WI38 (cell line): ENCODE measurements around the gene IQGAP2.

Experiments
- H3K4me3 ChIP-seq: 2 replicates; pipeline ENCODE4 v1.5.1; 2011; ENCODE audit warnings: low read depth, mild to moderate bottlenecking, control low read depth, low read length
- TF ChIP-seq, protein P1 (sequence below): IDR thresholded peaks from 2 replicates; pipeline ENCODE4 v1.5.1; 2012; ENCODE audit warnings: low read depth, mild to moderate bottlenecking, control low read depth, low read length

Gene IQGAP2

DNA sequence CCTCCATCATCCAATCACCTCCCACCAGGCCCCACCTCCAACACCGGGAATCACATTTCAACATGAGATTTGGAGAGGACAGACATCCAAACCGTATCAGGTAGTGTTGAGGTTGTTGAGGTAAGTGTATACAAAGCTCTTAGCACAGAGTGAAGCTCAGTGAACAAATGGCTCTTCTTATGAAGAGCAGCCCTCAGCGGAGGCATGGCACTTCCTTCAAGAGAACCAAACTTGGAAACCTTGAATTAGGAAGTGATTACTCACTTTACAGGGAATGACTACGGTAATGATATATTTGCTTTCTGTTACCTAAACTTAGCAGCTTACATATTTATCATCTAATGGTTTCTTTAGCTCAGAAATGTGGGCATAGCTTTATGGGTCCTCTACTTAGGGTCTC is 92.8 kb downstream of the IQGAP2 start:
- TF ChIP-seq, protein P1, sequence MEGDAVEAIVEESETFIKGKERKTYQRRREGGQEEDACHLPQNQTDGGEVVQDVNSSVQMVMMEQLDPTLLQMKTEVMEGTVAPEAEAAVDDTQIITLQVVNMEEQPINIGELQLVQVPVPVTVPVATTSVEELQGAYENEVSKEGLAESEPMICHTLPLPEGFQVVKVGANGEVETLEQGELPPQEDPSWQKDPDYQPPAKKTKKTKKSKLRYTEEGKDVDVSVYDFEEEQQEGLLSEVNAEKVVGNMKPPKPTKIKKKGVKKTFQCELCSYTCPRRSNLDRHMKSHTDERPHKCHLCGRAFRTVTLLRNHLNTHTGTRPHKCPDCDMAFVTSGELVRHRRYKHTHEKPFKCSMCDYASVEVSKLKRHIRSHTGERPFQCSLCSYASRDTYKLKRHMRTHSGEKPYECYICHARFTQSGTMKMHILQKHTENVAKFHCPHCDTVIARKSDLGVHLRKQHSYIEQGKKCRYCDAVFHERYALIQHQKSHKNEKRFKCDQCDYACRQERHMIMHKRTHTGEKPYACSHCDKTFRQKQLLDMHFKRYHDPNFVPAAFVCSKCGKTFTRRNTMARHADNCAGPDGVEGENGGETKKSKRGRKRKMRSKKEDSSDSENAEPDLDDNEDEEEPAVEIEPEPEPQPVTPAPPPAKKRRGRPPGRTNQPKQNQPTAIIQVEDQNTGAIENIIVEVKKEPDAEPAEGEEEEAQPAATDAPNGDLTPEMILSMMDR: no peak

DNA sequence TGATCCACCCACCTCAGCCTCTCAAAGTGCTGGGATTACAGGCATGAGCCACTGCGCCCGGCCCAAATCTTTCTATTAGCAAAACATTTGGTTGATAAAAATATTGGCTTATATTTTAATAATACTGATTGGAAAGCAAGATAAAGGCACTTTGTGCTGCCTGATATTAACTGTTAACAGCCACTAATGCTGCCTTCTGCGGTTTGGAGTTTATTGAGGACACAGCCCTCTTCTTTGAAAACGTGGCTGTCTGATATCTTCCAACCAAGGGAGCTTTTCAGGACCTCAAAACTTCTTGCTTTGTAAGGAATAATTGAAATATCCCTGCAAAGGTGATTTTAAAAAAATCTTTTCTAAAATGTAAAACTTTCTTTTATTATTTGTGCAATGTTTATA is 94.0 kb downstream of the IQGAP2 start:
- TF ChIP-seq, protein P1: no peak
- no peak overlapping the region for H3K4me3 ChIP-seq

More for the DNA sequence above, 92.8 kb downstream of the IQGAP2 start:
- no peak overlapping the region for H3K4me3 ChIP-seq

DNA sequence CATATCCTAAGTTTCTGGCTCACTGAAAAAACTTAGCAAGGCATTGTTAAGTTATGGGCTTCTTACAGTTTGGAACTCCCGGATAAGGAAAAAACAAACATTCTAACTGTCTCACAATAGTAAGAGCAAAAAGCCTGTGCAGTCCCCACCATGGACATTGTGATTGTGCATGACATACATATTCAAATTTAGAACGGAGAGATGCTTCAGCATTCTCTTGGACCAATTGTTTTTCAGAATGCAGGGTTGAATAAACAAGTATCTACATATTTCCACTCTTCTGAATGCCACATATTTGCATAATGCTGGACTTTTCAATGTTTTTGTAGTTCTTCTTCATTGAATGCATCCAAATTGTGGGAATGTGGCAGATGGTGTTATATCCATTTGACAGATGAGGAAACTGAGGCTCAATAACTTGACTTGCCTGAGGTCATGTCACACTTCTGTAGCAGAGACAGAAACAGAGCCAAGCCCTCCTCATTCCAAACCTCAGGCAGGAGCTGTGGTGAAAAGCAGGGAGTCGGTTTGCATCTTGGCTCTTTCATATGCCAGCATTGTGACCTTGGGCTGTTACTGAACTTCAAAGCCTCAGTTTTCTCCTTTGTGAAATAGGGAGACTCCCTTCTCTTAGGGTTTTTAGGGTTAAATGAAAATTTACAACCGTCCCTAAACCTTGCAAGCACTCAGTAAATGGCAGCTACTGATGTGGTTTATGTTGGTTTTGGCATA is 95.1 kb downstream of the IQGAP2 start:
- no peak overlapping the region for H3K4me3 ChIP-seq
- TF ChIP-seq, protein P1: no peak

DNA sequence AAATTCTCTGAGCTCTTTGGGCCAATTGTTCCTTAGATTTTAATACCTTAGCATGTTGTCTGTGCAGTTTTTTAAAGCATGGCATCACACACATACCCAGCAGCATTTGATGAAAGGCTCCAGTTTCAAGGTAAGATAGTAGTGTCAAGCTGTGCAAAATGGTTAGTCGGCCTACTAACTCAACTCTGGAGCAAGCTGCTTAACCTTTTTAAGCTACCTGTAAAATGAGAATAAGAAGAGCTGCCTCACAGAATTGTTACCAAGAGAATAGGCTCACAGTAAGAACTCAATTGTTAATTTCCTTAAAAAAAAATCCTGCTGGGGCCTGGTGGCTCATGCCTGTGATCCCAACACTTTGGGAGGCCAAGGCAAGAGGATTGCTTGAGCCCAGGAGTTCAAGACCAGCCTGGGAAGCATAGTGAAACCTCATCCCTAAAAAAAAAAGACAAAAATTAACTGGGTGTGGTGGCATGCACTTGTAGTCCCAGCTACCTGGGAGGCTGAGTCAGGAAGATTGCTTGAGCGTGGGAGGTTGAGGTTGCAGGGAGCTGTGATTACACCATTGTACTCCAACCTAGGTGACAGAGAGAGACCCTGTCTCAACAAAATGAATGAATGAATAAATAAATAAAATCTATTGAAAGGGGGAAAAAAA is 96.5 kb downstream of the IQGAP2 start:
- H3K4me3 ChIP-seq: no peak overlapping the region
- TF ChIP-seq, protein P1: no peak

DNA sequence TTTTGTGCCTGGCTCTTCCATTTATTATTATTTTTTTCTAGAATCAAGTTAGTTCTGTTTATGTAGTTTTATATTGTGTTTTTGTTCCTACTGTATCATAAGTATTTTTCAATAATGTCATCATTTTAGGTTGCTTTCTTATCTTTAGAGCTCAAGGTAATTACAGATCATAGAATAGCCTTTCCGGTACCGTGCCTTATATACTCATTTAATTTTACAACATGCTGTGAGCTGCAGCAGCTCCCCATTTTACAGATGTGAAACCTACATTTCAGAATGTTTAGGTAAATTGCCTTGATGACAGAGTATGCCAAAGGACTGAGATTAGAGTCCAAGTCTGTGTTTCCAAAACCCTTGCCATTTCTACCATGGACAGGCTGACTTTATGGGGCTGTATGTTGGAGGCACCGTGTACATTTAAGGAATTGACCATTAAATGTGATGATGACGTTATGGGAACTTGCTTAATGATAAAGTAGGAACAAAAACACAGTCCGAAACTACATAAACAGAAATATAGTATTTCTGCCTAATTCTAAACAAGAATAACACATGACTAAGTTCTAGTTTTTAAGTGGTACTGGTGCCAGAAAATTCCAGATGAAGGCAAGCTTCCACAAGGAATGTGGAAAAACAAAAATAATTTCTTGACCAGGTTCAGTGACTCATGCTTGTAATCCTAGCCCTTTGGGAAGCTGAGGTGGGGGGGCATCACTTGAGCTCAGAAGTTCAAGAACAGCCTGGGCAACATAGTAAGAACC is 97.7 kb downstream of the IQGAP2 start:
- H3K4me3 ChIP-seq: no peak overlapping the region
- TF ChIP-seq, protein P1: no peak

DNA sequence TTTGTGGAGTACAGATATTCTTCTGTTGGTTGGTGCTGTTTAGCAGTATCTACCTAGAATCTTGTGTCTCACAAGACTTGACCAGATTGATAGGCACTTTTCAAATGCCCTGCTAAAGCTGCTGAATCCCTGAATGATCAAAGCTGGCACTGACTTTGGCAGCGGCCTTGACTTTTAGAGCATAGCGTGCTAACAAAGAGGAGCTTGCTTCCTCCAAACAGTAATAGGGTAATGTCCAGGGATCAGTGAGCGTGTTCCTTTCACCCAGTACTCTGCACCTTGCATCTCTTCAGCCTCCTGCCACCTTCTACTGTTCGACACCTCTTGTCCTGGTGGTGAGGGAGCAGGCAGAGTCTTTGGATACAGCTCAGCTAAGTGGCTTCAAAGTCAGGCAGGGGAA is 100.8 kb downstream of the IQGAP2 start:
- TF ChIP-seq, protein P1: no peak
- H3K4me3 ChIP-seq: no peak overlapping the region
